Transverse colon (tissue), 4 donors: ENCODE results near the gene ENTPD8.

Experiments used
- CTCF ChIP-seq, 5 experiments: fragments of 200-600 bp in 3 of 5; fragments of 450-650 bp in 2 of 5; sonication (generic) in 3 of 5; IDR thresholded peaks; 1 replicate in 2 of 5; 2 replicates in 3 of 5; pipeline ENCODE4 v1.5.1; 2016 to 2017; ENCODE audit warnings: antibody characterized with exemption in 5 of 5, inconsistent platforms in 3 of 5, mild to moderate bottlenecking in 2 of 5, moderate library complexity in 1 of 5
- EP300 ChIP-seq: sonication (generic); formaldehyde crosslinking; IDR thresholded peaks from one replicate; pipeline ENCODE4 v1.6.1; 2017; ENCODE audit warnings: antibody characterized with exemption, low read depth
- POLR2A ChIP-seq: fragments of 450-650 bp; IDR thresholded peaks from one replicate; pipeline ENCODE4 v1.6.1; 2016; ENCODE audit warnings: antibody characterized with exemption, mild to moderate bottlenecking, moderate library complexity
- POLR2AphosphoS5 ChIP-seq, 3 donors: sonication (generic); formaldehyde crosslinking; IDR thresholded peaks; one replicate each; pipeline ENCODE4 v1.6.1; 2016; ENCODE audit warnings: antibody characterized with exemption in 3 of 3

- no peak for TF ChIP-seq EP300
- peak; percentile 73 to 92 (median 86) for TF ChIP-seq CTCF (IDR thresholded peaks at IDR 0.05)
- TF ChIP-seq POLR2A: no peak
- TF ChIP-seq POLR2AphosphoS5 (IDR thresholded peaks at IDR 0.05): no peak
These were observed 4.2 kb upstream of the ENTPD8 start for GRCh38 chr9:137445275-137445807.
